HG03108 (cell line): ENCODE results near the gene MOV10L1.
"Not testable (repeated sequence)": the region's sequence is repeated elsewhere in the genome, so short reads cannot be mapped to it uniquely, and the experiment has no call there.

Experiments
- ATAC-seq: cut with Tn5 transposase; IDR thresholded peaks from one replicate; pipeline ENCODE4 v1.9.1; 2021; ENCODE audit warnings: moderate library complexity; ENCODE audit not compliant: unreplicated experiment

The MOV10L1 gene

GRCh38 chr22:50131894-50132293, 42.1 kb downstream of the MOV10L1 start:
- no peak for ATAC-seq

- no peak for ATAC-seq
Observed at GRCh38 chr22:50134481-50134880, 44.7 kb downstream of the MOV10L1 start.

GRCh38 chr22:50136581-50137015, 46.8 kb downstream of the MOV10L1 start:
- ATAC-seq, result no peak

- not testable (repeated sequence) for ATAC-seq
Observed at GRCh38 chr22:50137277-50137676, 47.5 kb downstream of the MOV10L1 start.

- ATAC-seq, result no peak
Observed at GRCh38 chr22:50138041-50138440, 48.2 kb downstream of the MOV10L1 start.

- ATAC-seq, result no peak
Observed at GRCh38 chr22:50138988-50139387, 49.2 kb downstream of the MOV10L1 start.

- no peak for ATAC-seq
Observed at GRCh38 chr22:50139843-50140415, 50.1 kb downstream of the MOV10L1 start.

- no peak for ATAC-seq
Observed at GRCh38 chr22:50140615-50141014, 50.8 kb downstream of the MOV10L1 start.

GRCh38 chr22:50141462-50141861, 51.7 kb downstream of the MOV10L1 start:
- ATAC-seq, result no peak

GRCh38 chr22:50141891-50142363, 52.1 kb downstream of the MOV10L1 start:
- no peak for ATAC-seq

GRCh38 chr22:50143096-50143495, 53.3 kb downstream of the MOV10L1 start:
- ATAC-seq, result no peak

- no peak for ATAC-seq
Observed at GRCh38 chr22:50144005-50144614, 54.3 kb downstream of the MOV10L1 start.

- ATAC-seq, result no peak
Observed at GRCh38 chr22:50145721-50146438, 56.1 kb downstream of the MOV10L1 start.

GRCh38 chr22:50146439-50147238, 56.8 kb downstream of the MOV10L1 start:
- ATAC-seq, result no peak

- not testable (repeated sequence) for ATAC-seq
Observed at GRCh38 chr22:50147258-50148165, 57.7 kb downstream of the MOV10L1 start.

- no peak for ATAC-seq
Observed at GRCh38 chr22:50148166-50148500, 58.3 kb downstream of the MOV10L1 start.

- ATAC-seq, result no peak
Observed at GRCh38 chr22:50148991-50149721, 59.4 kb downstream of the MOV10L1 start.

- ATAC-seq, result no peak
Observed at GRCh38 chr22:50150161-50151129, 60.6 kb downstream of the MOV10L1 start.
